ENCODE measurements around the gene ZCCHC24.
A peak's percentile ranks its signal among the peaks of the same experiment; 100 is the strongest.

Gene ZCCHC24

DNA sequence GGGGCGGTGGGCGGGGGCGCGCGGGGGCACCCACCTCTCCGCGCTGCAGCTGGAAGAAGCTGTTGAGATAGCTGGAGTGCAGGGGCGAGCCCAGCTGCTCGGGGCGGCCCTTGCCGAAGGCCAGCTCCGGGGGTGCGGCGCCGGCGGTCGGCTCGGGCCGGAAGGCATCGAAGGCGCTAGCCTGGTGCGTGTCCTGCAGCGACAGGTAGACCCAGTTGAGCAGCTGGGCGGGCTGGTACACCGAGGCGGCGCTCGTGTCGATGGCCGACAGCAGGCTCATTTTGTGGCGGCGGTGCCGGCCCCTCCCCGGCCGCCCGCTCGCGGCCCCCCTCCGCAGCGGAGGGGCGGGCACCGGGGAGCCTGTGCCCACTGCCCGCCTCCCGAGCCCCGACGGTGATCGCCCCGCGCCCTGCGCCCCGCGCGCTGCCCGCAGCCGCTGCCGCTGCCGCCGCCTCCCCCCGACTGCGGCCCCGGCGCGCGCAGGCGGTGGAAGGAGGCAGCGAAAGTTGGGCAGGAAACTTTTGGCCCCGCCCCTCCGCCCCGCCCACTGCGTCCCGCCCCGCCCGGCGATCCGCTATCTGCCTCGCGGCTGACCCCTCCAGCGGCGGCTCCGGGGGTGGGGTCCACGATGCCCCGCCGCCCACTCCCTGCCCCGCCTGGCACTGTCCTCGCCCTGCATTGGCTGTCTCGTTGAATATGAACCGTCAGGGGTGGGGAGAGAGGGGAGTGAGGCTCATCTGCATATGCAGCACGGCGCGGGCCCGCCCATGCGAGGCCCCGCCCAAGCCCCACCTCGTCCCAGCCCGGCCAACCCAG, at the start of gene ZCCHC24:
Gene ZCCHC24, minus strand, starts transcription at position 464 of the 816 bp plus-strand sequence. Its CDS starts 184 bp downstream, at position 280.
- DNase-seq (ENCODE audit: low spot score) = peak; percentile 96

GRCh38 chr10:79493806-79494205, 48.4 kb upstream of the ZCCHC24 start:
- no peak for DNase-seq (ENCODE audit: low spot score)

- DNase-seq (ENCODE audit: low spot score) = no peak
These were observed 47.4 kb upstream of the ZCCHC24 start for GRCh38 chr10:79492839-79493238.

DNA sequence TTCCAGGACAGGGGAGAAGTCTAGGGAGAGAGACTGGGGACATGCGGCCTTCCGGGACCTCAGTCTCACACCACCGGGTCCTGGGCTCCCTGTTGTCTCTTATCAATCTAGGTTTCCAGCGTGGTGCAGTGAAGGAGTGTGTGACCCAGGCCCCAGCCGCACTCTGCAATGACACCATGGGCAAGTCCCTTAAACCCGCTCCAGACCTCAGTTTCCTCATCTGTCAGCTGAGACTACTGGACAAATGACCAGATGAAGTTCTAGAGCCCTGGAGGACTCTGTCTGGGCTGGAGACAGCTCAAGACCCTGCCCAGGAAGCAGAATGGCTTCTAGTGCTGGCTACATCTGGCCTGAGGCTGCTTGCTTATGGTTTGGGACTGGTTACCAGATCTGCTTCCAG, 46.8 kb upstream of the ZCCHC24 start:
- no peak for DNase-seq (ENCODE audit: low spot score)

DNA sequence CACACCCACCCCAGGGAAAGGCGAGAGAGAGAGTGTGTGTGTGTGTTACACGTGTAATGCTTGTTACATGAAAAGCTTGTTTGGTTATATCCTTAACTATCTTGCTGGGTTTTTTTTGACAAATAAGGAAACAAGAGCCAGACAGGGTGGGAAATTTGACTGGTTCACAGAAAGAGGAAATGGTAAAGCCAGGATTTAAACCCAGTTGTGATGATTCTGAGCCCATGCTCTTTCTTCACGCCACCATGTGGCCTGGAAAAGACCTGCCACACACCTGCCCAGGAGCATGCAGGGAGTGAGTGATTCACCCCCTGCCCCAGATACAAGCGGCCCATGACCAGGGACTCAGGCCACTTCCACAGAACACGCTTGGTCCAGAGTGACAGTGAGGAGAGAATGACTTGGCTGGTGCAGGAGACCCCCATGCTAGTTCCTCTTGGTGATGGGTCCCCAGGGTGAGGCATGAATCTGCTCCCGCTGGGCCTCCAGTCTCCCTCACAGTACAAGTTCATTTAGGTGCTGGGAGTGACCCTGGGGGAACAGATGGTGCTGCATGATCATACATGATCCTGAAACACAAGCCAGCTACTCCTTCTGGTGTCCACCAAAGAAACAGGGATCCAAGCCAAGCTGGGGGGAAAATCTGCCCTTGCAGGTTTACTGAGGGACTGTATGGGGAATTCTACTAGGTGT, 45.9 kb upstream of the ZCCHC24 start:
- no peak for DNase-seq (ENCODE audit: low spot score)

- no peak for DNase-seq (ENCODE audit: low spot score)
These were observed 45.1 kb upstream of the ZCCHC24 start for GRCh38 chr10:79490400-79491142.

DNA sequence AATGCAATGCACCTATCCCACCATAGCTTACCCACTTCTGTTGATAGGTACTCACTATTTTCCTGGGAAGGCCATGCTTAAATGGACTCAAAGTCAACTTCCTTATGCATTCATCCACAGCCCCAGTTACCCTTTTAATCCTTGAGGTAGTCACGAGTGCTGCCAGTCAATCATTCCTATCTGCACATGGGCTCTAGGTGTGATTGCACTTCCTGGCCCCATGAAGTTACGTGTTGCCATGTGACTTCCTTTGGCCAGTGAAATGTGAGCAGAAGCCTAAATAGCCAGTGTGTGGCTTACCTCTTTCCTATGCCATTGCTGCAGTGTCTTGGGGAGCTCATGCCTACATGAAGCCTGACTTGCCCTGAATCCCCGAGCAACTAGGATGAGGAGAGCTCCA, 43.4 kb upstream of the ZCCHC24 start:
- no peak for DNase-seq (ENCODE audit: low spot score)

DNA sequence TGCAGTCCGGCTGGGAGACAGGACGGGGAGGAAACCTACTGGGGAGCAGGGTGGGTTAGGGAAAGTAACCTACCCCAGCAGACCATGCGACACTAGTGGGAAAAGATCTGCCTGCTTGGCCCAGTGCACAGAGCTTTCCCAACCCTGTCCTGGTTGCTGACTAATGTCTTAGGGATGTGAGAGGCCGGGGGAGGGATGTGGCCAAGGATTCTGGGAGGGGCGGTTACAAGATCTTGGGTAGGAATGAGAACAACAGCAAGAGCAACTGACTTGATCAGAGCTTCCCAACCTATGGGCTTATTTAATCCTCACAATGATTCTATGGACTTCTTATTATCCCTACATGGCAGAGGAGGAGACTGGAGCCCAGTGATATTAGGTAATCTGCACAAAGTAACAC, 42.9 kb upstream of the ZCCHC24 start:
- peak; percentile 13 for DNase-seq (ENCODE audit: low spot score)

DNA sequence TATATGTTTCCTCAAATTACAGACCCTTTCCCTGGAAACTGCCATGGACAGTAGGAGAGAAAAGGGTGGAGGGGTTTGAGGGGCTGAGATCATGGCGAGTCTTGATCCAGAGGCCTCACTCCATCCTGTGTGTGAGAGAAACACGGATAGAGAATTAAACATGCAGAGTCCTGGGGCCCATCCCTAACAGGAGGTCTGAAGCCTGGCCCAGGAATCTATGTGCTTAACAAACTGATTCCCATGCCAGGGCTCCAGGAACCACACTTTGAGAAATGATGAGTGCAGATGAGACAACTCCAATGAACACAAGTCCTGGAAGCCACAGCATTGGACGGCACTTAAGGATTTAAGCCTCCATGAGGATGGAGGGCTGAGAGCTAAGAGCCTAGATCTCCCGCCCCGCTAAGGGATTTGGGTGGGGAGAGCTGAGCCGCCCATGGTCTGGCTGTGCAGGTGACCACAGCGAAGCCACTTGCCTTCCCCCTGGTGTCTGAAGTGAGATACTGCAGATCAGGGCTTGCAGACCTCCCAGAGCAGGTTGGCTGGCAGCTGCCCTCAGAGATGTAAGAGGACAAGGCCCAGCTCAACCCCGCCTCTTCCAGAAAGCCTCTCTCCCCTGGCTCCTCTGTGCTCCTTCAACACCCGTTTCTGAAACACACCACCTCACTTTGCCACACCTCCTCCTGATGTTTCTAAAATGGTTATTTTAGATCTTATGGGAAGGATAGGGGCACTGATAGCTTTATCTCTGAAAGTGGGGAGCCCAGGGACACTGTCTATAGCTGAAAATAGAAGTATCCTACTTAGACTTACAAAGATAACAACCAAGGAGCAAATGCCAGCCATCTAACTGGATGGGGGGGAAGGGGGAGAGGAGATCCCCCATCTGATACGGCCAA, 42.1 kb upstream of the ZCCHC24 start:
- peak; percentile 69 for DNase-seq (ENCODE audit: low spot score)

DNA sequence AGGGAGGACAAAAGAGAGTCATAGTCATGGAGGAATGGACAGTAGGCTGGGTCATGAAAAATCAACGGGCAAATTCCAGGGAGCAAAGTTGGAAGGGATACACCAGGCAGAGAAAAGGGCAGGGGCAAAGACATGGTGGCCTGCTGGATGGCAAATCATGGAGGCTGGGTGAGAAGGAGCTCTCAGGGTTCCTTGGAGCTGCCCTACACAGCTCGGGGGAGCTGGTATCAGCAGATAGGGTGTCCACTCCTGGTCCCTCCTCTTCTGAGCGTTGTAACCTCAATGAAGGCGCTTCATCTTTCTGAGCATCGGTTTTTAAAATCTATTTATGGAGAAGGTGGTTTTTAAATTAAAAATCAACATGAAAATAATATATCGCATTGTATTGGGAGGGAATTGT, 39.1 kb upstream of the ZCCHC24 start:
- DNase-seq (ENCODE audit: low spot score) = no peak

GRCh38 chr10:79483948-79484347, 38.5 kb upstream of the ZCCHC24 start:
- no peak for DNase-seq (ENCODE audit: low spot score)

DNA sequence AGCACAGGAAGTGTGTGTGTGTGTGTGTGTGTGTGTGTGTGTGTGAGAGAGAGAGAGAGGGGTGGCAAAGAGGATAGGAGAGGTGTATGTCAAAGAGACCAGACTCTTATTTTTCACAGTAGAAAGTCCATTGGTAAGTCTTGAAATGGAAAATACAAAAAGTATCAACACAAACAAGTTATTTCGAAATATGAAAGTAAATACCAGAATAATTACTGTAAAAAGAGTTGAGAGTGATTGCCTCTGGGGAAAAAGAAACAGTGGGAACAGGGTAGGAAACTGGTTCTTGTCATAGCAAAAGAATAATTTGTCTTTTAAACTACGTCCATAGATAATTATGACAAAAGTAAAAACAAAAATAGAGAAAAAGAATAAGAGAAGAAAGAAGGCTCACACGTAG, 37.9 kb upstream of the ZCCHC24 start:
- no peak for DNase-seq (ENCODE audit: low spot score)

DNA sequence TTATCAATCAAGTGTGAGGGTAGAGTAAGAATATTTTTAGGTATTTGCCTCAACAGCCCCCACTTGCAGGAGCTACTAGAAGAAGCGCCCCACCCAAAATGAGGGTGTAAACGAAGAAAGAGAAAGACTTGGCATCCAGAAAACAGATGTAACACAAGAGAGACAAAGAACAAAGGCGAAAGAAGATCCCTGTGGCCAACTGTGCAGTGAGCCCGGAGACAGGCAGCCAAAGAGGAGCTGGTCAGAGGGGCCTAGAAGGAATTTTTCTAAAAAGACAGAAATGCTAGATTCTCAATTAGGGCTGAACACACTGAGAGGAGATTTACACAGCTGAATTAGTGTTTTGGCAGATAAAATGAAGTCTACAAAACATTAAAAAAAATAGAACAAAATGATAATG, 37.3 kb upstream of the ZCCHC24 start:
- DNase-seq (ENCODE audit: low spot score) = no peak

DNA sequence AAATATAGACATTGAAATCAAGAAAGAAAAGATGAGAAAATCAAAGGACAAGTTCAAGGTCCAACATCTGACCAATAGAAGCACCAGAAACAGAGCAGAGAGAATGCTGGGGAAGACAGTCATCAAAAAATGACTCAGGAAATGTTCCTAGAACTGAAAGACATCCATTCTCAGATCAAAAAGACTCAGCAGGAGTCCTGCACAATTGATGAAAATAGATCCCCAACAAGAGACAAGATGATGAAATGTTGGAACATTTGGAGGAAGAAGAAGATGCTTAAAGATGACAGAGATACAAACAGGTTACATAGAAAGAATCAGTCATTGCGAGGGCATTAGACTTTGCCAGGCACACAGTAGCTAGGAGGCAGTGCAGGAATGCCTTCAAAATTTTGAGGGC, 36.9 kb upstream of the ZCCHC24 start:
- DNase-seq (ENCODE audit: low spot score) = no peak

DNA sequence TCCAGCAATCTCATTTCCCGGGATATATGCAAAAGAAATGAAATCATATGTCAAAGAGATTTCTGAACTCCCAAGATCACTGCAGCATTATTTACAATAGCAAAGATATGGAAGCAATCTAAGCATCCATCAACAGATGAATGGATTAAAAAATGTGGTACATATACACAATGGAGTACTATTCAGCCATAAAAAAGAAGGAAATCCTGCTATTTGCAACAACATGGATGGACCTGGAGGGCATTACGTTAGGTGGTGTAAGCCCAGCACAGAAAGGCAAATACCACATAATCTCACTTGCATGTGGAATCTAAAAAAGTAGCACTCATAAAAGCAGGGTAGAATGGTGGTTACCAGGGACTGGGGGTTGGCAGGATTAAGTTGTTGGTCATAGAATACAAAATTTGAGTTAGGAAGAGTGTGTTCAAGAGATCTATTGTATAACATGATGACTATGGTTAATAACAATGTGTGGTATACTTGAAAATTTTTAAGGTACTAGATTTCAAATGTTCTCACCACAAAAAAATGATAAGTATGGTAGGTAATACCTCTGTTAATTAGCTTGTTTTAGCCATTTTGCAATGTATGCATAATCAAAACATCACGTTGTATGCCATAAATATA, 34.0 kb upstream of the ZCCHC24 start:
- no peak for DNase-seq (ENCODE audit: low spot score)

GRCh38 chr10:79477456-79477855, 32.0 kb upstream of the ZCCHC24 start:
- DNase-seq (ENCODE audit: low spot score) = no peak

GRCh38 chr10:79476645-79477044, 31.2 kb upstream of the ZCCHC24 start:
- no peak for DNase-seq (ENCODE audit: low spot score)

GRCh38 chr10:79475877-79476276, 30.5 kb upstream of the ZCCHC24 start:
- no peak for DNase-seq (ENCODE audit: low spot score)

GRCh38 chr10:79475119-79475653, 29.8 kb upstream of the ZCCHC24 start:
- no peak for DNase-seq (ENCODE audit: low spot score)

DNA sequence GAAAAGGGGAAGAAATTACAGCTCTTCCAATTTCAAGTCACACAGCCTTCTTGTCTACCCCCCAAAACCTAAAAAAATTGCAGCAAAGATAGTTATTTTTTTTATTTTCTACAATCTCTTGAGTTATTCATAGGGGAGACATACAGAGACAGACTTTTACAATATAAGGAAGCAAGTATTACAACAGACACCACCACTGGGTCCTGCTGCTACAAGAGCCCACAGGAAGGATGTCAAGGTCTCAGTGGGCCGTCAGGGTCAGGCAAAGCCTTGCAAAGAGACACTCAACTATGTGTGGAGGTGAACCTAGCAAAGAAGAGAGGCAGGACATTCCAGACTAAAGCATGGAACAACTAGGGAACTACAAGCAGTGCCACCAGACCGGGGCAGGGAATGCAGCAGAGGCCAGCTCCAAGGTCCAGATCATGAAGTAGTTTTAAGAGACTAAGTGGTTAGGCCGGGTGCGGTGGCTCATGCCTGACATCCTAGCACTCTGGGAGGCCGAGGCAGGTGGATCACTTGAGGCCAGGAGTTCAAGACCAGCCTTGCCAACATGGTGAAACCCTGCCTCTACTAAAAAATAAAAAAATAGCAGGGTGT, 28.2 kb upstream of the ZCCHC24 start:
- no peak for DNase-seq (ENCODE audit: low spot score)

GRCh38 chr10:79472951-79473350, 27.5 kb upstream of the ZCCHC24 start:
- DNase-seq (ENCODE audit: low spot score) = no peak

All from SW480 (cell line).